Measurements from ENCODE around the gene ALDH3B1. TPM values are rescaled to one million over a fixed set of nuclear protein-coding genes. Genes with fewer than 3 reads are reported as not detected.

Gene ALDH3B1
- total and polyA plus RNA-seq, 2 of the 4 experiments (the other 2 are of a cell fraction), result 11.8 to 22.8 TPM

DNA sequence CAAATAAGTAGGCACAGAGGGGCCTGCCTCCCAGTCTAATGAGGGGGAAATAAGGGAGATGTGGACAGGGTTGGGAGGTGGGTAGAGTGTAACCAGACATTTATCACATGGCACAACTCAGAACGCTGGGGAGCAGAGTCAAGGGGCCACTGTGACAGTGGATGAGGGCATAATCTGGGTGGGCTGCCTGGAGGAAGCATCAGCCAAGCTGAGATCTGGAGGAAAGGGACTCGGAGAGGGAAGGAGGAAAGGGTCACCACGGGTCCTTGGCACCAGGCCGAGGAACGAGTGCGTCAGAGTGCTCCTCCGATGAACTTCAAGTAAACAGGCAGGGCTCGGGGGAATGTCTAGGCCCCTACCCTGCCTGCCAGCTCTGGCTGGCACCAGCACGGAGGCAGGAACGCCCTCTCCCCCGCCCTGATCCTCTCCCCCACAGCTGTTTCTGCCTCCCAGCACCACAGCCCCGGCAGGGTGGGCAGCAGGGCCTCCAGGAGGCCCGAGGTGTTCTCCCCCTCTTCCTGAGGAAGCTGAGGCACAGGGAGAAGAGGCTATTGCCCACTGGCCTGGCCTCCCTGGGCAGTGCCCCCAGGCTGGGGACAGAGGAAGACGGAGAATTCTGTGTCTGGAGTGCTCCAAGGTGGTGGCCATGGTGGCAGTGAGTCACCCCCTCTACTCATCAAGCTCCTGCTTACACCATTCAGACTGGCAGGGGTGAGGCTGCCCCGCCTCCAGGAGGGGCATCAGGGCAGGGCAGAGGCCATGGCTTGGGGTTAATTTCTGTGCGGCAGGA is 4.2 kb downstream of the ALDH3B1 start (continued):
- TF ChIP-seq, protein P1, sequence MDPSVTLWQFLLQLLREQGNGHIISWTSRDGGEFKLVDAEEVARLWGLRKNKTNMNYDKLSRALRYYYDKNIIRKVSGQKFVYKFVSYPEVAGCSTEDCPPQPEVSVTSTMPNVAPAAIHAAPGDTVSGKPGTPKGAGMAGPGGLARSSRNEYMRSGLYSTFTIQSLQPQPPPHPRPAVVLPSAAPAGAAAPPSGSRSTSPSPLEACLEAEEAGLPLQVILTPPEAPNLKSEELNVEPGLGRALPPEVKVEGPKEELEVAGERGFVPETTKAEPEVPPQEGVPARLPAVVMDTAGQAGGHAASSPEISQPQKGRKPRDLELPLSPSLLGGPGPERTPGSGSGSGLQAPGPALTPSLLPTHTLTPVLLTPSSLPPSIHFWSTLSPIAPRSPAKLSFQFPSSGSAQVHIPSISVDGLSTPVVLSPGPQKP (IDR thresholded peaks at IDR 0.05; ENCODE audit: borderline replicate concordance, low read depth, low read length), result no peak
- no peak for TF ChIP-seq MAZ (IDR thresholded peaks at IDR 0.05; ENCODE audit: borderline replicate concordance, low read depth, low read length)

All from IMR-90 (cell line).